AG08395 (cell line): ENCODE results near the gene AGTRAP.

Experiments used
- DNase-seq: peaks from one replicate; pipeline ENCODE4 v3.0.0; 2012; ENCODE audit warnings: mixed read lengths, low spot score

AGTRAP gene

GRCh38 chr1:11800391-11800755, 64.4 kb downstream of the AGTRAP start:
- DNase-seq: no peak
